Endothelial cell (in vitro differentiated cells): ENCODE results near the gene ACSS1. TPM values are rescaled to one million over a fixed set of nuclear protein-coding genes. Genes with fewer than 3 reads are reported as not detected.
"Not testable (repeated sequence)": the region's sequence is repeated elsewhere in the genome, so short reads cannot be mapped to it uniquely, and the experiment has no call there.

Source experiments
- DNase-seq: peaks from one replicate; pipeline ENCODE4 v3.0.0; 2021; ENCODE audit warnings: low spot score
- H3K27ac Mint-ChIP-seq: one replicate; pipeline ENCODE4 v1.8.0; 2021; ENCODE audit warnings: mixed read lengths, inconsistent platforms; ENCODE audit not compliant: unreplicated experiment
- H3K27me3 Mint-ChIP-seq: one replicate; pipeline ENCODE4 v1.8.0; 2021; ENCODE audit warnings: mild to moderate bottlenecking, moderate library complexity, mixed read lengths, inconsistent platforms; ENCODE audit not compliant: unreplicated experiment
- H3K36me3 Mint-ChIP-seq: one replicate; pipeline ENCODE4 v1.8.0; 2021; ENCODE audit warnings: mild to moderate bottlenecking, low read depth, mixed read lengths, inconsistent platforms; ENCODE audit not compliant: unreplicated experiment
- H3K4me1 Mint-ChIP-seq: one replicate; pipeline ENCODE4 v1.8.0; 2021; ENCODE audit warnings: mild to moderate bottlenecking, mixed read lengths, inconsistent platforms; ENCODE audit not compliant: unreplicated experiment
- H3K4me3 Mint-ChIP-seq: one replicate; pipeline ENCODE4 v1.8.0; 2021; ENCODE audit warnings: mild to moderate bottlenecking, mixed read lengths, inconsistent platforms; ENCODE audit not compliant: unreplicated experiment
- H3K9me3 Mint-ChIP-seq: one replicate; pipeline ENCODE4 v1.8.0; 2021; ENCODE audit warnings: mixed read lengths, inconsistent platforms; ENCODE audit not compliant: unreplicated experiment
- CTCF ChIP-seq: fragments of 200-600 bp; sonication (generic); IDR thresholded peaks from one replicate; pipeline ENCODE4 v1.5.0; 2021; ENCODE audit warnings: antibody characterized with exemption; ENCODE audit not compliant: unreplicated experiment
- total RNA-seq: library from RNA; stranded (reverse); fragmentation: NEBNext Ultra II Directional; extraction: Animal tissue kit (Norgen Biotek cat#: 25700); gene quantifications from one replicate; pipeline ENCODE4 v1.2.1, GENCODE V29; 2021; ENCODE audit not compliant: unreplicated experiment

ACSS1 gene
- total RNA-seq, 1 donor from 2014 or later: 15.5 TPM

DNA sequence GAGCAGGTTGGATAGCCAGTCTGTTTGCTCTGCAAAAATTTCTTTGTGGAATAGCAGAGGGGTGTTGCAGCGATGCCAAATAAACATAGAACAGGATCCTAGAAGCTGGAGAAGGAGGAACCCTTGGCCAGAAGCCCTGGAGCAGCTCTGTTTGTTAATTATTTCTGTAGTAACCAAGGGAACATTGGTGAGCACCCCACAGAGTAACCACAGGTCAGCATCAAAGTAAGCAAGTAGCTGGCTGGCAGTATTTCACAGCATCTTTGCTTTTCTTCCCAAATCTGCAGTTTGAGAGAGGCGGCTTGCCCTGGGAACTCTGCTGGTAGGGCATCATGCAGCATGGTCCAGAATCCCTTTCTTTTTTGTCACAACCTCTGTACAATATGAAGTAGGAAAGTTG lies 52.7 kb downstream of the ACSS1 start:
- H3K4me1 Mint-ChIP-seq: peaks cover 1% of the 10 kb centered on the region
- no peak overlapping the region for H3K27ac Mint-ChIP-seq
- no peak for TF ChIP-seq CTCF
- H3K4me3 Mint-ChIP-seq: no peak overlapping the region
- H3K27me3 Mint-ChIP-seq: no peaks in the 10 kb centered on the region
- no peaks in the 10 kb centered on the region for H3K9me3 Mint-ChIP-seq
- H3K36me3 Mint-ChIP-seq: peaks cover 7% of the 10 kb centered on the region
- DNase-seq: no peak

- Mint-ChIP-seq H3K27ac (no peak overlapping the region), H3K9me3 (no peaks in the 10 kb centered on the region), H3K36me3 (peaks cover 7% of the 10 kb centered on the region), H3K4me3 (no peak overlapping the region), H3K27me3 (peaks cover 3% of the 10 kb centered on the region), H3K4me1 (no peaks in the 10 kb centered on the region)
- DNase-seq: no peak
- TF ChIP-seq CTCF: no peak
Observed at GRCh38 chr20:25003002-25003401, 54.9 kb downstream of the ACSS1 start.

- not testable (repeated sequence) for H3K4me3 Mint-ChIP-seq, H3K27ac Mint-ChIP-seq, H3K9me3 Mint-ChIP-seq, H3K27me3 Mint-ChIP-seq, DNase-seq, H3K4me1 Mint-ChIP-seq, H3K36me3 Mint-ChIP-seq
Observed at GRCh38 chr20:25001323-25001722, 56.6 kb downstream of the ACSS1 start.

GRCh38 chr20:25000268-25000801 lies 57.6 kb downstream of the ACSS1 start:
- DNase-seq: no peak
- TF ChIP-seq CTCF: no peak
- Mint-ChIP-seq H3K9me3 (no peaks in the 10 kb centered on the region), H3K4me1 (no peaks in the 10 kb centered on the region), H3K36me3 (no peaks in the 10 kb centered on the region), H3K4me3 (no peak overlapping the region), H3K27ac (no peak overlapping the region), H3K27me3 (peaks cover 5% of the 10 kb centered on the region)

DNA sequence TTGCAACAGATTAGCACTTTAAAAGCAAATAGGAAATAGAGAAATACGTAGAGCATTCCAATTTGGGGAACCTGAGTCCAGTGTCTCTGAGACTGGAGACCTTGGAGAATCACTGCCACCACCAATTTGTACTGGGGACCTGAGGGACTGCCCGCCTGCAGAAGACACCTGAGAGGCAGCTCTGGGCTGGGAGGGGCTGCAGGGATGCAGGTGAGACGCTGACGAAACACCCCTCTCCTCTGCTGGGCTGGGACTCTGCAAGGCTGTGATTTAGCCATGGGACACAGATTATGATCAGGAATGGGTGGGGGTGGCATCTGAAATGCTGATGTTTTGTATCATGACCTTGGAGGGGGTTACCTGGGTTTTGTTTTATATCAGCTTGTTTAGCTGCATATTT lies 58.4 kb downstream of the ACSS1 start:
- no peak for DNase-seq
- Mint-ChIP-seq H3K27me3 (peaks cover 5% of the 10 kb centered on the region), H3K27ac (no peak overlapping the region), H3K9me3 (no peaks in the 10 kb centered on the region), H3K4me1 (peaks cover 7% of the 10 kb centered on the region), H3K36me3 (no peaks in the 10 kb centered on the region), H3K4me3 (no peak overlapping the region)
- TF ChIP-seq CTCF: no peak
